ENCODE measurements around the gene RRM2. TPM values are rescaled to one million over a fixed set of nuclear protein-coding genes. Genes with fewer than 3 reads are reported as not detected.

Gene RRM2
- total and polyA plus RNA-seq, 9 donors: 0.24 to 4.6 (median 1.3) TPM; not detected in 2

GRCh38 chr2:10137053-10137843, 14.7 kb downstream of the RRM2 start:
- H3K27ac ChIP-seq: no peak overlapping the region
- intact Hi-C loops (cut with DNase I): no loop called here
- TF ChIP-seq CTCF (IDR thresholded peaks at IDR 0.05): no peak
- TF ChIP-seq POLR2A (IDR thresholded peaks at IDR 0.05): no peak
- TF ChIP-seq EP300 (IDR thresholded peaks at IDR 0.05): no peak
- no peaks in the 10 kb centered on the region for H3K9me3 ChIP-seq
- WGBS, 3 donors: 77 to 91% (median 87%) methylated on average over 10 of the region's 10 CpGs
- no peaks in the 10 kb centered on the region for H3K36me3 ChIP-seq
- no peaks in the 10 kb centered on the region for H3K27me3 ChIP-seq
- H3K4me1 ChIP-seq (ENCODE audit: insufficient read depth): no peaks in the 10 kb centered on the region
- no peak overlapping the region for H3K4me3 ChIP-seq
- DNase-seq: no peak

GRCh38 chr2:10139536-10139935, 17.0 kb downstream of the RRM2 start:
- H3K27ac ChIP-seq: no peak overlapping the region
- TF ChIP-seq EP300 (IDR thresholded peaks at IDR 0.05) (no peak), POLR2A (IDR thresholded peaks at IDR 0.05) (no peak), CTCF (IDR thresholded peaks at IDR 0.05) (no peak)
- no peaks in the 10 kb centered on the region for H3K27me3 ChIP-seq
- H3K4me1 ChIP-seq (ENCODE audit: insufficient read depth): peaks cover 4% of the 10 kb centered on the region
- H3K4me3 ChIP-seq: no peak overlapping the region
- H3K9me3 ChIP-seq: no peaks in the 10 kb centered on the region
- WGBS, 3 donors: 86 to 89% (median 88%) methylated on average over 6 of the region's 6 CpGs
- no peaks in the 10 kb centered on the region for H3K36me3 ChIP-seq
- intact Hi-C loops (cut with DNase I): no loop called here
- no peak for DNase-seq

GRCh38 chr2:10140841-10141610, 18.5 kb downstream of the RRM2 start:
- Histone ChIP-seq H3K27ac (no peak overlapping the region), H3K9me3 (no peaks in the 10 kb centered on the region), H3K4me3 (no peak overlapping the region), H3K36me3 (no peaks in the 10 kb centered on the region), H3K4me1 (ENCODE audit: insufficient read depth) (peaks cover 10% of the 10 kb centered on the region), H3K27me3 (no peaks in the 10 kb centered on the region)
- peak in 1 of 5 donors; percentile 37 for DNase-seq
- WGBS, 3 donors: 57 to 64% (median 63%) methylated on average over 16 of the region's 16 CpGs
- TF ChIP-seq EP300 (IDR thresholded peaks at IDR 0.05) (no peak), CTCF (IDR thresholded peaks at IDR 0.05) (no peak), POLR2A (IDR thresholded peaks at IDR 0.05) (no peak)
- intact Hi-C loops (cut with DNase I): no loop called here

GRCh38 chr2:10141736-10142639, 19.4 kb downstream of the RRM2 start:
- H3K4me1 ChIP-seq (ENCODE audit: insufficient read depth): peaks cover 10% of the 10 kb centered on the region
- H3K36me3 ChIP-seq: no peaks in the 10 kb centered on the region
- intact Hi-C loops (cut with DNase I): no loop called here
- no peak overlapping the region for H3K4me3 ChIP-seq
- DNase-seq: peak in 1 of 5 donors; percentile 44
- H3K27me3 ChIP-seq: no peaks in the 10 kb centered on the region
- H3K9me3 ChIP-seq: no peaks in the 10 kb centered on the region
- H3K27ac ChIP-seq: no peak overlapping the region
- TF ChIP-seq EP300 (IDR thresholded peaks at IDR 0.05): no peak
- TF ChIP-seq POLR2A (IDR thresholded peaks at IDR 0.05): no peak
- no peak for TF ChIP-seq CTCF (IDR thresholded peaks at IDR 0.05)
- 74 to 80% (median 77%) methylated on average over 32 of the region's 32 CpGs for WGBS, 3 donors

Measured in ovary (tissue), 9 donors.